ENCODE data around the gene SNRPN. TPM values are rescaled to one million over a fixed set of nuclear protein-coding genes. Genes with fewer than 3 reads are reported as not detected.
"Not testable (repeated sequence)": the region's sequence is repeated elsewhere in the genome, so short reads cannot be mapped to it uniquely, and the experiment has no call there.

SNRPN gene
- total RNA-seq (100 to 1,000 TPM in 3 of 4 donors, 10 to 100 TPM in 1; 84.5 to 134 (median 110) TPM), polyA plus RNA-seq (10 to 100 TPM; 28.4 to 56.4 (median 53.5) TPM)

DNA sequence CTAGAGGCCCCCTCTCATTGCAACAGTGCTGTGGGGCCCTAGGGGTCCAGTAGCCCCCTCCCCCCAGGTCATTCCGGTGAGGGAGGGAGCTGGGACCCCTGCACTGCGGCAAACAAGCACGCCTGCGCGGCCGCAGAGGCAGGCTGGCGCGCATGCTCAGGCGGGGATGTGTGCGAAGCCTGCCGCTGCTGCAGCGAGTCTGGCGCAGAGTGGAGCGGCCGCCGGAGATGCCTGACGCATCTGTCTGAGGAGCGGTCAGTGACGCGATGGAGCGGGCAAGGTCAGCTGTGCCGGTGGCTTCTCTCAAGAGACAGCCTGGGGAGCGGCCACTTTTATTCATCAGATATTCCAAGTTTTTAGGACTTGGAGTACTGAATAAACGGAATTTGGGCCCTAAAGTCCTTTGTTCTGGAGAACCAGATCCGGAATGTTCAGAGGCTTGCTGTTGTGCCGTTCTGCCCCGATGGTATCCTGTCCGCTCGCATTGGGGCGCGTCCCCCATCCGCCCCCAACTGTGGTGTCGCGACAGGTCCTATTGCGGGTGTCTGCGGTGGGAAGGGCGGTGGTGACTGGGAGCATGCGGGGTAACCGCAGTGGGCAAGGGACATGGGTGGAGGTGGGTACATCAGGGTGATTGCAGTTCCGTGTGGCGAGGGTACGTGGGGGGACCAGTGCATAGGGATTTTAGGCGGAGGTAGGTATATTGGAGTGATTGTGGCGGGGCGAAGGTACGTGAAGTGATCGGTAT, at the start of gene SNRPN, which contains the start of gene SNURF:
TSS of gene SNRPN (plus strand) at position 205 of the 748 bp plus-strand sequence. CDS start 19,467 bp downstream, outside the sequence.
TSS of gene SNURF (plus strand) at position 205 of the 748 bp plus-strand sequence. CDS start at position 267, 62 bp downstream.
- H3K27ac ChIP-seq, result peak within 1 kb of the TSS; percentile 90 to 94 (median 91)
- DNase-seq, result peak; percentile 91

DNA sequence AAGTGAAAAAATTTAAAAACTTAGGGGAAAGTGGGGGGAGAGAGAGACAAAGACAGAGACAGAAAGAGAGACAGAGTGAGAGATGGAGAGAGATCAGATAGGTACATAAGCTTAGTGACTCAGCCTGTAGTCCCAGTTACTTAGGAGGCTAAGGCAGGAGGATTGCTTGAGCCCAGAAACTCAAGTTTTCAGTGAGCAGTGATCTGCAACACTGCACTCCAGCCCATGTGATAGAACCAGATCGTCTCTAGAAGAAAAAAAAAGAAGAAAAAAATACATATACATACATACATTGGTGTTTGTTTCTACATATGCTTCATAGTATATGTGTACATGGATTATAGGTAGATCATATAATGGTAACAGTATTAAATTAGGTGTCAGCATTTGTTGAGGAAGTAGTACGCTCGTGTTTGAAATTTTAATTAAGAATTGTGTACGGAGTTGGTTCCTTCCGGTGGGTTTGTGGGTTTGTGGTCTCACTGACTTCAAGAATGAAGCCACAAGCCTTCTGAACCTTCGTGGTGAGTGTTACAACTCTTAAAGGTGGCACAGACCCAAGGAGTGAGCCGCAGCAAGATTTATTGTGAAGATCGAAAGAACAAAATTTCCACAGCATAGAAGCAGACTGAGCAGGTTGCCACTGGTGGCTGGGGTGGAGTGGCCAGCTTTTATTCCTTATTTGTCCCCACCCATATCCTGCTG, 38.3 kb upstream of the SNRPN start:
- peaks cover 0 to 17% (median 0%) of the 10 kb centered on the region in 4 donors for H3K9me3 ChIP-seq
- no peaks in the 10 kb centered on the region for H3K4me1 ChIP-seq
- no peaks in the 10 kb centered on the region for H3K36me3 ChIP-seq
- DNase-seq, result no peak
- intact Hi-C loops (cut with DNase I), result no loop called here
- H3K27ac ChIP-seq, result no peak overlapping the region
- TF ChIP-seq CTCF (IDR thresholded peaks at IDR 0.05) (no peak), EP300 (IDR thresholded peaks at IDR 0.05) (no peak), POLR2AphosphoS5 (IDR thresholded peaks at IDR 0.05) (no peak), POLR2A (IDR thresholded peaks at IDR 0.05) (no peak)
- H3K4me3 ChIP-seq, result no peak overlapping the region
- WGBS, 2 donors, result 55 to 76% methylated on average over 8 of the region's 8 CpGs
- no peaks in the 10 kb centered on the region for H3K27me3 ChIP-seq

More for the DNA sequence above, at the start of gene SNRPN, which contains the start of gene SNURF:
- intact Hi-C loops (cut with DNase I), result loop anchor here (5.0 kb wide), 1 partner anchor 482 kb away; the partner anchor contains the start of gene UBE3A
- H3K9me3 ChIP-seq, result peaks cover 0 to 3% (median 0%) of the 10 kb centered on the region in 4 donors
- peak within 1 kb of the TSS; percentile 55 to 74 (median 69) for H3K4me3 ChIP-seq
- peak; percentile 92 to 97 (median 96) for TF ChIP-seq POLR2AphosphoS5 (IDR thresholded peaks at IDR 0.05)
- TF ChIP-seq EP300 (IDR thresholded peaks at IDR 0.05), result no peak
- peak; percentile 55 to 76 for TF ChIP-seq POLR2A (IDR thresholded peaks at IDR 0.05)
- no peak for TF ChIP-seq CTCF (IDR thresholded peaks at IDR 0.05)
- 49 to 50% methylated on average over 47 of the region's 47 CpGs for WGBS, 2 donors
- H3K36me3 ChIP-seq, result no peaks in the 10 kb centered on the region
- peaks cover 0 to 5% (median 0%) of the 10 kb centered on the region in 4 donors for H3K4me1 ChIP-seq
- no peaks in the 10 kb centered on the region for H3K27me3 ChIP-seq

DNA sequence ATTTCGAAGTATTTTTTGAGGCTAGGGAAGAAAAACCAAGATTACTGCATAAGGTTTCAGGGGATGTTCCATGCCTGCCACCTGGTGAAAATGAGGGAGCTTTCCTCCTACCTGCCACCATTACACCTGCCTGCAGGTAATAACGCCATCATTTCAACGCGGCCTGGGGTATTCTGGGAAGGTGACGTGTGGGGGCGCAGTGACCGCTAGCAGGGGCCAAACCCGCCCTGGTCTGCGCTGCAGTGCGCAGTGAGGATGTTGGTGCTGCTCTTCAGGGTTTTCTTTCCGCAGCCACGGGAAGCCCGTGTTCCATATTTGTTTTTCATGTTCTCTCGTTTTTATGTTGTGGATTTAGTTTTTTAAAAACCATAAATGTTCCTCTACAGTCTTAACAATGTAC, 37.4 kb upstream of the SNRPN start:
- no peaks in the 10 kb centered on the region for H3K4me1 ChIP-seq
- H3K4me3 ChIP-seq, result no peak overlapping the region
- no peak overlapping the region for H3K27ac ChIP-seq
- H3K27me3 ChIP-seq, result no peaks in the 10 kb centered on the region
- H3K9me3 ChIP-seq, result peaks cover 0 to 13% (median 0%) of the 10 kb centered on the region in 4 donors
- no peaks in the 10 kb centered on the region for H3K36me3 ChIP-seq
- TF ChIP-seq POLR2A (IDR thresholded peaks at IDR 0.05), result no peak
- TF ChIP-seq CTCF (IDR thresholded peaks at IDR 0.05), result no peak
- TF ChIP-seq POLR2AphosphoS5 (IDR thresholded peaks at IDR 0.05), result no peak
- no peak for TF ChIP-seq EP300 (IDR thresholded peaks at IDR 0.05)
- WGBS, 2 donors, result 91 to 92% methylated on average over 14 of the region's 14 CpGs
- DNase-seq, result no peak
- intact Hi-C loops (cut with DNase I), result no loop called here

- Histone ChIP-seq H3K27me3 (no peaks in the 10 kb centered on the region), H3K4me1 (no peaks in the 10 kb centered on the region), H3K9me3 (peaks cover 0 to 9% (median 0%) of the 10 kb centered on the region in 4 donors), H3K36me3 (no peaks in the 10 kb centered on the region), H3K4me3 (no peak overlapping the region), H3K27ac (no peak overlapping the region)
- no peak for DNase-seq
- TF ChIP-seq POLR2A (IDR thresholded peaks at IDR 0.05) (no peak), EP300 (IDR thresholded peaks at IDR 0.05) (no peak), CTCF (IDR thresholded peaks at IDR 0.05) (no peak), POLR2AphosphoS5 (IDR thresholded peaks at IDR 0.05) (no peak)
- 73 to 76% methylated on average over 2 of the region's 2 CpGs for WGBS, 2 donors
- intact Hi-C loops (cut with DNase I), result no loop called here
Measured at GRCh38 chr15:24919446-24919845, 35.3 kb upstream of the SNRPN start.

DNA sequence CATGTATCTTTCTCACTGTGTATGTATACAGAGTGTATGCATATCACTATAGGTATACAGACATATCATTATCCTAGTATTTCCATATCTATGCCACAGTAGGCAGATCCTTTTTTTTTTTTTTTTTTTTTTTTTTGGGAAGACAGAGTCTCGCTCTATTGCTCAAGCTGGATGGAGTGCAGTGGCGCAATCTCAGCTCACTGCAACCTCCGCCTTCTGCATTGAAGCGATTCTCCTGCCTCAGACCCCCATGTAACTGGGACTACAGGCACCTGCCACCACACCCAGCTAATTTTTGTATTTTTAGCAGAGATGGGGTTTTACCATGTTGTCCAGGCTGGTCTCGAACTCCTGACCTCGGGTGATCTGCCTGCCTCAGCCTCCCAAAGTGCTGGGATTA, 32.0 kb upstream of the SNRPN start:
- H3K4me3 ChIP-seq; H3K27ac ChIP-seq; intact Hi-C loops (cut with DNase I); DNase-seq; H3K9me3 ChIP-seq; H3K4me1 ChIP-seq; H3K27me3 ChIP-seq; H3K36me3 ChIP-seq: not testable (repeated sequence)
- 90 to 91% methylated on average over 6 of the region's 6 CpGs for WGBS, 2 donors

Data from sigmoid colon (tissue), 7 donors.